Activated CD8-positive, alpha-beta memory T cell treated with anti-CD3 and anti-CD28 coated beads, Interleukin-2, amount 50 U/mL, for 24 hours (primary cell): Measurements from ENCODE around the gene ATP11A.
"Not testable (repeated sequence)": the region's sequence is repeated elsewhere in the genome, so short reads cannot be mapped to it uniquely, and the experiment has no call there.

Experiments used
- DNase-seq: peaks from one replicate; pipeline ENCODE4 v3.0.0-alpha.2; 2020; ENCODE audit errors: extremely low read depth

The ATP11A gene

GRCh38 chr13:112800057-112800456 is 110.2 kb downstream of the ATP11A start:
- DNase-seq = no peak

- DNase-seq = not testable (repeated sequence)
Observed at GRCh38 chr13:112800807-112801206, 111.0 kb downstream of the ATP11A start.

- no peak for DNase-seq
Observed at GRCh38 chr13:112802802-112803195, 113.0 kb downstream of the ATP11A start.

- no peak for DNase-seq
Observed at GRCh38 chr13:112803422-112803821, 113.6 kb downstream of the ATP11A start.

GRCh38 chr13:112804374-112804773 is 114.5 kb downstream of the ATP11A start:
- no peak for DNase-seq

- no peak for DNase-seq
Observed at GRCh38 chr13:112806739-112807652, 117.2 kb downstream of the ATP11A start.

- no peak for DNase-seq
Observed at GRCh38 chr13:112807653-112808376, 118.0 kb downstream of the ATP11A start.

- DNase-seq = no peak
Observed at GRCh38 chr13:112808377-112809140, 118.7 kb downstream of the ATP11A start.

GRCh38 chr13:112809332-112810315 is 119.8 kb downstream of the ATP11A start:
- DNase-seq = no peak

GRCh38 chr13:112810608-112811007 is 120.8 kb downstream of the ATP11A start:
- no peak for DNase-seq

GRCh38 chr13:112812306-112813055 is 122.6 kb downstream of the ATP11A start:
- no peak for DNase-seq

GRCh38 chr13:112813552-112813951 is 123.7 kb downstream of the ATP11A start:
- DNase-seq = no peak

- DNase-seq = no peak
Observed at GRCh38 chr13:112814905-112815585, 125.2 kb downstream of the ATP11A start.

- no peak for DNase-seq
Observed at GRCh38 chr13:112815871-112816270, 126.0 kb downstream of the ATP11A start.

- DNase-seq = no peak
Observed at GRCh38 chr13:112818040-112818697, 128.3 kb downstream of the ATP11A start.

- DNase-seq = no peak
Observed at GRCh38 chr13:112818698-112819045, 128.8 kb downstream of the ATP11A start.

GRCh38 chr13:112819111-112819510 is 129.3 kb downstream of the ATP11A start:
- DNase-seq = no peak

- no peak for DNase-seq
Observed at GRCh38 chr13:112819816-112820215, 130.0 kb downstream of the ATP11A start.

- DNase-seq = no peak
Observed at GRCh38 chr13:112820318-112820717, 130.5 kb downstream of the ATP11A start.
